Skeletal muscle tissue (tissue), 4 donors: ENCODE measurements around the gene PFDN5. TPM values are rescaled to one million over a fixed set of nuclear protein-coding genes. Genes with fewer than 3 reads are reported as not detected.

ENCODE experiments used
- H3K27ac ChIP-seq: one replicate; pipeline ENCODE4 v1.7.0; 2013; ENCODE audit warnings: mild to moderate bottlenecking, low read depth, low read length, inconsistent platforms
- H3K27me3 ChIP-seq, 3 donors: one replicate each; pipeline ENCODE4 v1.7.0; 2013; ENCODE audit warnings: low read length in 3 of 3; ENCODE audit not compliant: control insufficient read depth in 3 of 3, insufficient read depth in 3 of 3
- H3K36me3 ChIP-seq, 3 donors: one replicate each; pipeline ENCODE4 v1.7.0; 2013; ENCODE audit warnings: low read length in 3 of 3; ENCODE audit not compliant: control insufficient read depth in 3 of 3, insufficient read depth in 3 of 3
- H3K4me1 ChIP-seq, 3 donors: one replicate each; pipeline ENCODE4 v1.7.0; 2013; ENCODE audit warnings: low read length in 3 of 3, mild to moderate bottlenecking in 3 of 3; ENCODE audit not compliant: control insufficient read depth in 3 of 3, insufficient read depth in 3 of 3
- H3K4me3 ChIP-seq, 3 donors: one replicate each; pipeline ENCODE4 v1.7.0; 2013; ENCODE audit warnings: low read length in 3 of 3
- H3K9ac ChIP-seq, 3 donors: one replicate each; pipeline ENCODE4 v1.7.0; 2013; ENCODE audit warnings: low read length in 3 of 3, mild to moderate bottlenecking in 3 of 3, moderate library complexity in 2 of 3, low read depth in 1 of 3
- H3K9me3 ChIP-seq, 3 donors: one replicate each; pipeline ENCODE4 v1.7.0; 2013; ENCODE audit warnings: low read length in 3 of 3; ENCODE audit not compliant: control insufficient read depth in 3 of 3
- total RNA-seq: library from RNA; depleted of rRNA; stranded (reverse); fragments of >200 nt; gene quantifications from one replicate; pipeline ENCODE4 v1.2.3, GENCODE V29; 2014
- donor health status: Osteomylitis.

PFDN5 gene
- 686 TPM for total RNA-seq

DNA sequence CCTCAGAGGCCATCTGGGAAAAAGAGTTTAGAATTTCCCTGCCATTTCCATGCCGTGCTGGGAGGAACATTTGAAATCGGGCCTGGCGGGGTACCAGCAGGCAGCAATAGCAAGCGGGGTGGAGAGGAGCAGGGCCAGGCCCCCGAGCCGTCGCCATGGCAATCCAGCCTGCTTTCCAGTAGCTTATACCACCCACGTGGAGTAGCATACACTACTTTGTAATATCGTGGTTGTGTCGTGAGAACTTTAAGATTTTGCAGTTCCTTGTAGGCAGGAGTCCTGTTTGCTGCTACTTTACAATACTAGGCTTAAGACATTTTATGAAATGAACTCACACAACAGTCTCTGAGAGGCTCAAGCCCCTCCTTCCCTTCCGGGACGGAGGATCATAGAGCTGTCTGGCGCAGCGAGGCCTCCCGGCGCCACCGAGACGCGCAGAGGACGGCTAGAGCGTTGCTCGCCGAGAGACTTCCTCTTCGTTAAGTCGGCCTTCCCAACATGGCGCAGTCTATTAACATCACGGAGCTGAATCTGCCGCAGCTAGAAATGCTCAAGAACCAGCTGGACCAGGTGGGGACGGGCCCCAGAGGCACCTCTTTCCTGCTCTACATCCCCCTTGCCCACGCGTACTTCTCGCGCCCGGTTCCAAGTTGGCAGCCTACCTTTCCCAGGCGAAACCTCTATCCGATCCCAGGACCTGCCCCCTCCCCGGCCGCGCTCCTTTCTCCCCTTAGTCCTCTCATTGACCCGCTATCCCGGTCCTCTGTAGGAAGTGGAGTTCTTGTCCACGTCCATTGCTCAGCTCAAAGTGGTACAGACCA lies at the start of gene PFDN5:
Gene PFDN5 (plus strand): TSS at position 473 of the 821 bp plus-strand sequence. CDS start 26 bp downstream, at position 499.
- no peaks in the 10 kb centered on the region for H3K27me3 ChIP-seq
- peak within 1 kb of the TSS; percentile 94 to 98 (median 97) for H3K9ac ChIP-seq
- H3K4me1 ChIP-seq: peaks cover 37 to 52% (median 37%) of the 10 kb centered on the region in 3 donors

GRCh38 chr12:53251477-53252348 lies 43.6 kb upstream of the PFDN5 start:
- Histone ChIP-seq H3K4me3 (peak overlapping the region; percentile 91 to 95 (median 95)), H3K9me3 (no peaks in the 10 kb centered on the region), H3K9ac (peak overlapping the region; percentile 83 to 92 (median 91)), H3K27me3 (no peaks in the 10 kb centered on the region), H3K4me1 (peaks cover 23 to 35% (median 27%) of the 10 kb centered on the region in 3 donors), H3K27ac (peak overlapping the region; percentile 85), H3K36me3 (peaks cover 12 to 24% (median 19%) of the 10 kb centered on the region in 3 donors)

More for the DNA sequence above, at the start of gene PFDN5:
- no peaks in the 10 kb centered on the region for H3K9me3 ChIP-seq
- peak within 1 kb of the TSS; percentile 92 to 99 (median 94) for H3K4me3 ChIP-seq
- peak within 1 kb of the TSS; percentile 86 for H3K27ac ChIP-seq
- H3K36me3 ChIP-seq: peaks cover 7 to 14% (median 10%) of the 10 kb centered on the region in 3 donors

DNA sequence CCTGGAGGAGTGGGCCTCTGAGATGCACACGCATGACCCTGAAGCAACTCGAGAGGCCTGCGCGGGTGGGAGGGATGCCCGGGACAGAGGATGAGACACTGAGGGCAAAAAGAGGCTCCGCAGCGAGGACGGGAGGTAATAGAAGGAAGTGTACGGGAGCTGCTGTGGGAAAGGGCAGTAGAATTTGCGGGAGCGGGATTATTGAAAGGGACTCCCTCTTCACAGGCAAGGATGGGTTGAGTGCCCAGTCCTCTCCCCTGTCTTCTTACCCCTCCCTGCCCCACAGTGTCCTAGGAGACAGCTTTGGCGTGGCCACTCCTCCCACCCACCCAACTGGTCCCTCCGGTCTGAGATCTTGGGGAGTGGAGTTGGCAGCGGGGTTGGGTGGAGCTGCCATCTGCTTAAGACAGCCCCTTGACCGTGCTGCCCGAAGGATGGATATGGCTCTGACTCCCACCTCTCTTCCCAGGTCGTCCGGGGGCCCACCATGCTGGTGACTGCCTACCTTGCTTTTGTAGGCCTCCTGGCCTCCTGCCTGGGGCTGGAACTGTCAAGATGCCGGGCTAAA lies 42.9 kb upstream of the PFDN5 start:
- Histone ChIP-seq H3K27ac (peak overlapping the region; percentile 85), H3K9me3 (no peaks in the 10 kb centered on the region), H3K9ac (peak overlapping the region; percentile 83 to 92 (median 91)), H3K4me3 (peak overlapping the region; percentile 91 to 95 (median 95)), H3K27me3 (no peaks in the 10 kb centered on the region), H3K4me1 (peaks cover 23 to 35% (median 27%) of the 10 kb centered on the region in 3 donors), H3K36me3 (peaks cover 12 to 24% (median 19%) of the 10 kb centered on the region in 3 donors)

DNA sequence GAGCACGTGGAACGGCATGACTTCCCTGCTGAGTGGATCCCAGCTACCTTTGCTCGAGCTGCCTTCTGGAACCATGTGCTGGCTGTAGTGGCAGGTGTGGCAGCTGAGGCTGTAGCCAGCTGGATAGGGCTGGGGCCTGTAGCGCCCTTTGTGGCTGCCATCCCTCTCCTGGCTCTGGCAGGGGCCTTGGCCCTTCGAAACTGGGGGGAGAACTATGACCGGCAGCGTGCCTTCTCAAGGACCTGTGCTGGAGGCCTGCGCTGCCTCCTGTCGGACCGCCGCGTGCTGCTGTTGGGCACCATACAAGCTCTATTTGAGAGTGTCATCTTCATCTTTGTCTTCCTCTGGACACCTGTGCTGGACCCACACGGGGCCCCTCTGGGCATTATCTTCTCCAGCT lies 42.0 kb upstream of the PFDN5 start:
- Histone ChIP-seq H3K9me3 (no peaks in the 10 kb centered on the region), H3K36me3 (peaks cover 12 to 24% (median 19%) of the 10 kb centered on the region in 3 donors), H3K27me3 (no peaks in the 10 kb centered on the region), H3K27ac (no peak overlapping the region), H3K4me3 (peak overlapping the region; percentile 91 to 95 (median 95)), H3K4me1 (peaks cover 23 to 35% (median 27%) of the 10 kb centered on the region in 3 donors), H3K9ac (no peak overlapping the region)

- peak overlapping the region in 1 of 3 donors; percentile 8 for H3K9ac ChIP-seq
- H3K27ac ChIP-seq: no peak overlapping the region
- H3K4me1 ChIP-seq: peaks cover 23 to 35% (median 27%) of the 10 kb centered on the region in 3 donors
- no peaks in the 10 kb centered on the region for H3K9me3 ChIP-seq
- H3K4me3 ChIP-seq: no peak overlapping the region
- no peaks in the 10 kb centered on the region for H3K27me3 ChIP-seq
- peaks cover 12 to 24% (median 19%) of the 10 kb centered on the region in 3 donors for H3K36me3 ChIP-seq
Measured at GRCh38 chr12:53254816-53255545, 40.4 kb upstream of the PFDN5 start.

DNA sequence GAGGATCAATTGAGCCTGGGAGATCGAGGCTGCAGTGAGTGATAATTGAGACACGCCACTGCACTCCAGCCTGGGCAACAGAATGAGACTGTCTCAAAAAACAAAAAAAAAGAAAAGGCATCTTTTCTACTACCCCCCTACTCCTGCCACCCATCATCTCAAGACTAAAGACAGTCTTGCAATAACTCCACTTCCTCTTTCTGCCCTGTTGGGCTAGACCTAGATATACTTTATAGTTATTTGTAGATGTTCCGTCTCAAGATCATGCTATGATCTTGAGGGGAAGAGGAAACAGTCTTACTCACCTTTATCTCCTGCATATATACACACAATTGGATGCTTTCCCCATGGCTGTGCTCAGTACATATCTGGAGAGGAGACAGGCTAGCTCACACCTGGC lies 39.3 kb upstream of the PFDN5 start:
- H3K27ac ChIP-seq: no peak overlapping the region
- H3K36me3 ChIP-seq: peaks cover 12 to 24% (median 19%) of the 10 kb centered on the region in 3 donors
- no peak overlapping the region for H3K9ac ChIP-seq
- H3K4me3 ChIP-seq: no peak overlapping the region
- H3K4me1 ChIP-seq: peaks cover 22 to 32% (median 25%) of the 10 kb centered on the region in 3 donors
- H3K27me3 ChIP-seq: no peaks in the 10 kb centered on the region
- H3K9me3 ChIP-seq: no peaks in the 10 kb centered on the region

DNA sequence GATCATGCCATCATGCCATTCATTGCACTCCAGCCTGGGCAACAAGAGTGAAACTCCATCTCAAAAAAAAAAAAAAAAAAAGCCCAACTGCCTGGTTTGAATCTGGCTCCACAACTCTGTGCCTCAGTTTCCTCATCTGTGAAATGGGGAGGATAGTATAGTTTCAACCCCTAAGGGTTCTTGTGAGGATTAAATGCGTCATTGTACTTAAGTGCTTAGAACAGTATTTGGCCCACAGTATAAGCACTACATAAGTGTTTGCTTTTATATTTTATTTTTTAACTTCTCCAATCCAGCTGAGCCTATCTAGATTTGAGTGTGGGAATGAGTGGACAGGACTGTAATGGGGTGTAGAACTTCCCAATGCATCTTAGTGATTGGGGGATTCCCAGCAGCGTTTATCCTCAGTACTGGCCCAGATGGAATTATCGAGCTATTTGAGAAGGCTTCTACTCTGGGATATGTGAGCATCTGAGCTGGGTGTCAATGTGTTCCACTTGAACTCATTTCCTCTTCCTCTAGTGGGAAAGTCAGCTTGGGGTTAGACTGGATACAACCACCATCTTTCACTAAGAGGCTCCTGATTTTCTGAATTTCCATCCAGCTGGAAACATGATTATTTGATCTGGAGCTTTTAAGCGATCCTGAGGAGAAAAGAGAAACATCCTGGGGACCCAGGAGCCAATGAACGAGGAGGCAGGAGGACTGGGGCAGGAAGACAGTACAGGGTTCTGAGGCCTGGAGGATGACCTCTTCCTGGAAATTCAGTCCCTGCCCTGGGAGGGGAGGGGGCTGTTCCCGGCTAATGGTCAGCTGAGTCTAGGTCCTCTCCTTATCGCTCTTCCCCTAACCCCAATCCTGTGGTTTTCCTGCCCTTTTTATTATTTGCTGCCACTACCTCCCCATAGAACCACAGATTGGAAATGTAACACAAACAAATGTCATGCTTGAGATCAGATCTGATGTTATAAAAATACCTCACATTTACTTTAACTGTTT lies 36.5 kb upstream of the PFDN5 start:
- no peaks in the 10 kb centered on the region for H3K27me3 ChIP-seq
- peaks cover 4 to 12% (median 10%) of the 10 kb centered on the region in 3 donors for H3K36me3 ChIP-seq
- no peak overlapping the region for H3K27ac ChIP-seq
- no peak overlapping the region for H3K4me3 ChIP-seq
- H3K9me3 ChIP-seq: no peaks in the 10 kb centered on the region
- no peak overlapping the region for H3K9ac ChIP-seq
- peaks cover 3 to 7% (median 4%) of the 10 kb centered on the region in 3 donors for H3K4me1 ChIP-seq

GRCh38 chr12:53259891-53260290 lies 35.5 kb upstream of the PFDN5 start:
- Histone ChIP-seq H3K4me3 (no peak overlapping the region), H3K9ac (no peak overlapping the region), H3K27ac (no peak overlapping the region), H3K9me3 (no peaks in the 10 kb centered on the region), H3K27me3 (no peaks in the 10 kb centered on the region), H3K4me1 (peaks cover 0 to 2% (median 1%) of the 10 kb centered on the region in 3 donors), H3K36me3 (peaks cover 0 to 7% (median 6%) of the 10 kb centered on the region in 3 donors)
